GM12878 (cell line): ENCODE data around the gene SMCO4. TPM values are rescaled to one million over a fixed set of nuclear protein-coding genes. Genes with fewer than 3 reads are reported as not detected.

Experiments used
- ATAC-seq: fragments of 200-7000 bp; cut with Tn5 transposase; 3 replicates; pipeline ENCODE4 v1.9.1; 2020; ENCODE audit warnings: mild to moderate bottlenecking, moderate library complexity
- BruUV-seq: library from RNA; stranded (reverse); fragments of 400-500 nt; replicated peaks from 2 replicates; lab custom pipeline; 2021; lab: Mats Ljungman, UMichigan
- CTCF ChIA-PET: fragments of 300-600 bp; sonication (Branson Sonifier 250); formaldehyde crosslinking; extraction: SDS; loops from one replicate; lab custom pipeline; 2021; ENCODE audit warnings: inconsistent platforms; lab: Yijun Ruan, JAX
- POLR2A ChIA-PET: fragments of 350-600 bp; formaldehyde crosslinking; extraction: SDS; loops from one replicate; lab custom pipeline; 2021; ENCODE audit warnings: inconsistent platforms; lab: Charles Lee
- RAD21 ChIA-PET: fragments of 300-600 bp; sonication (Branson Sonifier 250); formaldehyde crosslinking; loops from one replicate; lab custom pipeline; 2023; ENCODE audit warnings: antibody characterized with exemption; ENCODE audit not compliant: unreplicated experiment; lab: Charles Lee
- SMC1A ChIA-PET: fragments of 300-600 bp; sonication (Branson Sonifier 250); formaldehyde crosslinking; loops from one replicate; lab custom pipeline; 2023; ENCODE audit not compliant: unreplicated experiment, uncharacterized antibody; lab: Charles Lee
- DNase-seq: peaks from one replicate; pipeline ENCODE4 v3.0.0-alpha.2; 2011; ENCODE audit warnings: low read depth, low spot score
- FAIRE-seq: peaks from 3 replicates; lab custom pipeline; 2011; peaks lifted over from hg19 to GRCh38; lab: Jason Lieb, UNC
- H2AFZ ChIP-seq: 2 replicates; pipeline ENCODE4 v1.6.0; 2011; ENCODE audit warnings: low read depth, low read length, control low read depth; ENCODE audit not compliant: control insufficient read depth
- H3K27ac ChIP-seq: 2 replicates; pipeline ENCODE4 v1.5.1; 2011; ENCODE audit warnings: control low read depth; ENCODE audit not compliant: control insufficient read depth, insufficient read depth
- H3K27me3 ChIP-seq, 2 experiments: replicated peaks in 1 of 2; 2 replicates each; pipeline versions ENCODE4 v1.6.0 to v1.6.1; 2011; ENCODE audit warnings: low read length in 1 of 2; ENCODE audit not compliant: control insufficient read depth in 2 of 2, insufficient read depth in 2 of 2
- H3K36me3 ChIP-seq, 2 experiments: 2 replicates each; pipeline ENCODE4 v1.5.1; 2011; ENCODE audit warnings: low read length in 1 of 2; ENCODE audit not compliant: control insufficient read depth in 2 of 2, insufficient read depth in 2 of 2
- H3K4me1 ChIP-seq: 2 replicates; pipeline ENCODE4 v1.6.1; 2011; ENCODE audit warnings: mild to moderate bottlenecking, low read length, moderate library complexity, mixed read lengths; ENCODE audit not compliant: control insufficient read depth, insufficient read depth
- H3K4me2 ChIP-seq: 2 replicates; pipeline ENCODE4 v1.6.0; 2011; ENCODE audit warnings: control low read depth; ENCODE audit not compliant: control insufficient read depth, insufficient read depth
- H3K4me3 ChIP-seq: fragments of 200-600 bp; sonication (generic); 2 replicates; pipeline ENCODE4 v1.5.1; 2016
- H3K79me2 ChIP-seq: 2 replicates; pipeline ENCODE4 v1.6.0; 2011; ENCODE audit warnings: low read length; ENCODE audit not compliant: control insufficient read depth, insufficient read depth
- H3K9ac ChIP-seq: 2 replicates; pipeline ENCODE4 v1.8.0; 2011; ENCODE audit warnings: low read length, control low read depth, mixed read lengths; ENCODE audit not compliant: control insufficient read depth, insufficient read depth
- H3K9me3 ChIP-seq: replicated peaks from 3 replicates; pipeline ENCODE4 v1.5.1; 2011; ENCODE audit warnings: mild to moderate bottlenecking, low read length; ENCODE audit not compliant: control insufficient read depth, insufficient read depth
- H4K20me1 ChIP-seq: 2 replicates; pipeline ENCODE4 v1.6.0; 2011; ENCODE audit not compliant: control insufficient read depth, insufficient read depth
- ATF7 ChIP-seq: fragments of 450-650 bp; IDR thresholded peaks from 2 replicates; pipeline ENCODE4 v1.6.1; 2016; ENCODE audit warnings: low read depth, mild to moderate bottlenecking
- CHD4 ChIP-seq: fragments of 200-600 bp; sonication (generic); IDR thresholded peaks from 2 replicates; pipeline ENCODE4 v1.6.1; 2016; ENCODE audit warnings: mild to moderate bottlenecking
- ESRRA ChIP-seq: IDR thresholded peaks from 2 replicates; pipeline ENCODE4 v1.6.1; 2012; ENCODE audit warnings: mild to moderate bottlenecking, low read length, improper control_type of control experiment
- IKZF2 ChIP-seq, 2 experiments: fragments of 450-650 bp; IDR thresholded peaks; 2 replicates each; pipeline ENCODE4 v1.6.1; 2017; ENCODE audit warnings: mild to moderate bottlenecking in 2 of 2, moderate library complexity in 2 of 2
- IRF5 ChIP-seq: fragments of 450-650 bp; IDR thresholded peaks from 2 replicates; pipeline ENCODE4 v1.6.1; 2017; ENCODE audit warnings: borderline replicate concordance
- JUNB ChIP-seq: IDR thresholded peaks from 2 replicates; pipeline ENCODE4 v1.6.1; 2016; ENCODE audit warnings: antibody characterized with exemption, mild to moderate bottlenecking
- JUND ChIP-seq: IDR thresholded peaks from 2 replicates; pipeline ENCODE4 v1.6.1; 2012; ENCODE audit warnings: low read depth, mild to moderate bottlenecking, low read length, improper control_type of control experiment, moderate library complexity
- STAT3 ChIP-seq: IDR thresholded peaks from 2 replicates; pipeline ENCODE4 v1.6.1; 2011; ENCODE audit warnings: low read depth, low read length, improper control_type of control experiment
- TCF12 ChIP-seq: IDR thresholded peaks from 2 replicates; pipeline ENCODE4 v1.6.1; 2011; ENCODE audit warnings: low read depth, mild to moderate bottlenecking, low read length
- ZSCAN29 ChIP-seq: fragments of 450-650 bp; IDR thresholded peaks from 2 replicates; pipeline ENCODE4 v1.6.1; 2017; ENCODE audit warnings: mild to moderate bottlenecking, moderate library complexity
- WGBS: methylation state at CpG from one replicate; pipeline ENCODE4 v1.1.6; 2016; ENCODE audit warnings: low lambda C conversion rate; ENCODE audit not compliant: insufficient replicate concordance, insufficient coverage; ENCODE audit errors: missing lambda C conversion rate; 5-methylcytosine and 5-hydroxymethylcytosine counted together
- in situ Hi-C: fragments of 300-500 bp; cut with MboI; formaldehyde crosslinking; loops from 9 replicates; pipeline ENCODE4 v1.14.3; 2018; ENCODE audit warnings: mixed read lengths
- intact Hi-C: fragments of 100-400 bp; cut with micrococcal nuclease; formaldehyde crosslinking; loops from one replicate; pipeline ENCODE4 v1.14.2; 2022; ENCODE audit not compliant: unreplicated experiment
- polyA plus RNA-seq, 11 experiments: library from polyadenylated mRNA; depleted of rRNA in 4 of 11; unstranded in 6 of 11; stranded (reverse) in 5 of 11; fragments of >200 nt; fragmentation: Nextera tagmentation in 4 of 11; fragmentation: Illumina TruSeq in 1 of 11; extraction: Ambion mirVana in 4 of 11; extraction: Trizol in 1 of 11; gene quantifications; 1 replicate in 1 of 11; 2 replicates in 10 of 11; pipeline versions ENCODE4 v1.2.1 to v1.2.3, GENCODE V29; 2011 to 2016; ENCODE audit warnings: inconsistent platforms in 2 of 11, missing spikeins in 2 of 11, low read depth in 1 of 11
- total RNA-seq, 4 experiments: library from RNA; depleted of rRNA in 3 of 4; stranded (reverse); fragments of >200 nt in 3 of 4; fragmentation: Illumina TruSeq in 1 of 4; extraction: Trizol in 1 of 4; gene quantifications; 2 replicates each; pipeline versions ENCODE4 v1.2.1 to v1.2.3, GENCODE V29; 2013 to 2021

The SMCO4 gene
- total and polyA plus RNA-seq, 10 of the 15 experiments (the other 5 are each of a cell fraction or from before 2014, with no cell fraction given), result 3.6 to 59.9 (median 27.9) TPM

- H3K4me1 ChIP-seq, result no peaks in the 10 kb centered on the region
- no peaks in the 10 kb centered on the region for H3K9me3 ChIP-seq
- H3K4me3 ChIP-seq, result no peak overlapping the region
- ATAC-seq (no peak), FAIRE-seq (no peak), DNase-seq (no peak)
- no peaks in the 10 kb centered on the region for H3K36me3 ChIP-seq
- H3K4me2 ChIP-seq, result no peak overlapping the region
- RAD21 ChIA-PET, result no interaction called here
- POLR2A ChIA-PET, result no interaction called here
- WGBS, result 55% methylated on average over 7 of the region's 7 CpGs
- in situ Hi-C loops, result no loop called here
- no peaks in the 10 kb centered on the region for H3K79me2 ChIP-seq
- no peaks in the 10 kb centered on the region for H4K20me1 ChIP-seq
- no TSS peak for BruUV-seq
- CTCF ChIA-PET, result no interaction called here
- no peak overlapping the region for H3K9ac ChIP-seq
- SMC1A ChIA-PET, result no interaction called here
- no peak overlapping the region for H2AFZ ChIP-seq
- H3K27me3 ChIP-seq, result no peaks in the 10 kb centered on the region
- no peak overlapping the region for H3K27ac ChIP-seq
- intact Hi-C loops, result no loop called here
- no peak for TF ChIP-seq IRF5
- TF ChIP-seq TCF12, result no peak
- TF ChIP-seq JUND, result no peak
- no peak for TF ChIP-seq IKZF2 (IDR thresholded peaks at IDR 0.05)
- no peak for TF ChIP-seq ESRRA
- TF ChIP-seq ZSCAN29, result no peak
- TF ChIP-seq STAT3, result no peak
- no peak for TF ChIP-seq ATF7
- TF ChIP-seq JUNB, result no peak
- no peak for TF ChIP-seq CHD4
Measured at GRCh38 chr11:93567401-93567895, 24.3 kb upstream of the SMCO4 start.
